Measurements from ENCODE around the gene DACH1.

GRCh38 chr13:71461892-71462291, 405.1 kb downstream of the DACH1 start:
- TF ChIP-seq, protein P1, sequence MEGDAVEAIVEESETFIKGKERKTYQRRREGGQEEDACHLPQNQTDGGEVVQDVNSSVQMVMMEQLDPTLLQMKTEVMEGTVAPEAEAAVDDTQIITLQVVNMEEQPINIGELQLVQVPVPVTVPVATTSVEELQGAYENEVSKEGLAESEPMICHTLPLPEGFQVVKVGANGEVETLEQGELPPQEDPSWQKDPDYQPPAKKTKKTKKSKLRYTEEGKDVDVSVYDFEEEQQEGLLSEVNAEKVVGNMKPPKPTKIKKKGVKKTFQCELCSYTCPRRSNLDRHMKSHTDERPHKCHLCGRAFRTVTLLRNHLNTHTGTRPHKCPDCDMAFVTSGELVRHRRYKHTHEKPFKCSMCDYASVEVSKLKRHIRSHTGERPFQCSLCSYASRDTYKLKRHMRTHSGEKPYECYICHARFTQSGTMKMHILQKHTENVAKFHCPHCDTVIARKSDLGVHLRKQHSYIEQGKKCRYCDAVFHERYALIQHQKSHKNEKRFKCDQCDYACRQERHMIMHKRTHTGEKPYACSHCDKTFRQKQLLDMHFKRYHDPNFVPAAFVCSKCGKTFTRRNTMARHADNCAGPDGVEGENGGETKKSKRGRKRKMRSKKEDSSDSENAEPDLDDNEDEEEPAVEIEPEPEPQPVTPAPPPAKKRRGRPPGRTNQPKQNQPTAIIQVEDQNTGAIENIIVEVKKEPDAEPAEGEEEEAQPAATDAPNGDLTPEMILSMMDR (IDR thresholded peaks at IDR 0.05; ENCODE audit: extremely low read depth in 1 of 2, insufficient read depth in 1 of 2, low read depth in 1 of 2, low read length in 2 of 2): no peak
- no peak for TF ChIP-seq POLR2A (IDR thresholded peaks at IDR 0.05; ENCODE audit: low read depth, low read length)
- no peak for TF ChIP-seq MYC (IDR thresholded peaks at IDR 0.05; ENCODE audit: low read depth, low read length)
- TF ChIP-seq POLR2AphosphoS5 (IDR thresholded peaks at IDR 0.05; ENCODE audit: insufficient read depth, low read depth, low read length): no peak
- TF ChIP-seq EZH2 (IDR thresholded peaks at IDR 0.05; ENCODE audit: borderline replicate concordance, low read depth, low read length, severe bottlenecking): no peak
- TF ChIP-seq MAX (IDR thresholded peaks at IDR 0.05; ENCODE audit: insufficient read depth, insufficient read length): no peak

Data from endothelial cell of umbilical vein (primary cell).